Measurements from ENCODE around the gene PELI1.

DNA sequence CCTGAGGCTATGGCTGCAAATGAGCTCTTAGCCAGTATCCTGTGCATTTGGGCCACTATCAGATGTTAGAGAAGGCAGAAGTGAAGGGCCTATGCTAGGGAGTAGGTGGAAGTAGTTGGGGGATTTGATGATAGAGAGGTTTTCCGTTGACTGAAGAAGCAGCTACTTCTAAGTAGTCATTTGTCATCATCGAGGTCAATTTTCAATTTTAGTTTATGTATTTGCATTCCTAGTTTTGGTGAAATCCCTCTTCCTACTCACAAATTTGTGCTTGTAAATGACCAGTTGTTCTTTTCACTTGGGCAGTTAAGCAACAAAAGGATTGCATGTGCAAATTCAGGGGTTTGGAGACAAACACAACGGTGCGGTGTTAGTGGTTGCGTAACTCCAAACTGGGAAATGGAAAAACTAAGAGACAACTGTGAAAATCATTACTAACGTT is 48.5 kb upstream of the PELI1 start:
- TF ChIP-seq, protein P1, sequence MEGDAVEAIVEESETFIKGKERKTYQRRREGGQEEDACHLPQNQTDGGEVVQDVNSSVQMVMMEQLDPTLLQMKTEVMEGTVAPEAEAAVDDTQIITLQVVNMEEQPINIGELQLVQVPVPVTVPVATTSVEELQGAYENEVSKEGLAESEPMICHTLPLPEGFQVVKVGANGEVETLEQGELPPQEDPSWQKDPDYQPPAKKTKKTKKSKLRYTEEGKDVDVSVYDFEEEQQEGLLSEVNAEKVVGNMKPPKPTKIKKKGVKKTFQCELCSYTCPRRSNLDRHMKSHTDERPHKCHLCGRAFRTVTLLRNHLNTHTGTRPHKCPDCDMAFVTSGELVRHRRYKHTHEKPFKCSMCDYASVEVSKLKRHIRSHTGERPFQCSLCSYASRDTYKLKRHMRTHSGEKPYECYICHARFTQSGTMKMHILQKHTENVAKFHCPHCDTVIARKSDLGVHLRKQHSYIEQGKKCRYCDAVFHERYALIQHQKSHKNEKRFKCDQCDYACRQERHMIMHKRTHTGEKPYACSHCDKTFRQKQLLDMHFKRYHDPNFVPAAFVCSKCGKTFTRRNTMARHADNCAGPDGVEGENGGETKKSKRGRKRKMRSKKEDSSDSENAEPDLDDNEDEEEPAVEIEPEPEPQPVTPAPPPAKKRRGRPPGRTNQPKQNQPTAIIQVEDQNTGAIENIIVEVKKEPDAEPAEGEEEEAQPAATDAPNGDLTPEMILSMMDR (conservative IDR thresholded peaks at IDR 0.05 in 1 of 2, IDR thresholded peaks at IDR 0.05 in 1 of 2; ENCODE audit: extremely low read depth in 1 of 2, insufficient read depth in 1 of 2, low read depth in 1 of 2, low read length in 2 of 2), result no peak
- no peak for TF ChIP-seq EZH2 (IDR thresholded peaks at IDR 0.05; ENCODE audit: borderline replicate concordance, low read length)

All from mammary epithelial cell (primary cell).